ENCODE data around the gene PCSK1N. TPM values are rescaled to one million over a fixed set of nuclear protein-coding genes. Genes with fewer than 3 reads are reported as not detected.
A peak's percentile ranks its signal among the peaks of the same experiment; 100 is the strongest.

Gene PCSK1N
- total RNA-seq, 4 donors from 2014 or later, result 3.0 to 15.9 (median 3.4) TPM; not detected in 1

GRCh38 chrX:48806081-48806480 lies 29.3 kb downstream of the PCSK1N start:
- Histone ChIP-seq H3K4me1 (no peaks in the 10 kb centered on the region), H3K9me3 (no peaks in the 10 kb centered on the region), H3K36me3 (no peaks in the 10 kb centered on the region), H3K4me3 (no peak overlapping the region), H3K27me3 (no peaks in the 10 kb centered on the region), H3K27ac (no peak overlapping the region)
- DNase-seq, result no peak
- TF ChIP-seq CTCF (IDR thresholded peaks at IDR 0.05) (no peak), POLR2A (IDR thresholded peaks at IDR 0.05) (no peak)
- intact Hi-C loops (cut with DNase I; ENCODE audit: low total_unique reads), result no loop called here

- no peaks in the 10 kb centered on the region for H3K9me3 ChIP-seq
- peak overlapping the region; percentile 39 to 47 for H3K4me3 ChIP-seq
- no peak for DNase-seq
- TF ChIP-seq CTCF (IDR thresholded peaks at IDR 0.05) (no peak), POLR2A (IDR thresholded peaks at IDR 0.05) (no peak)
- no peaks in the 10 kb centered on the region for H3K36me3 ChIP-seq
- H3K27me3 ChIP-seq, result no peaks in the 10 kb centered on the region
- H3K4me1 ChIP-seq, result no peaks in the 10 kb centered on the region
- intact Hi-C loops (cut with DNase I; ENCODE audit: low total_unique reads), result no loop called here
- H3K27ac ChIP-seq, result peak overlapping the region; percentile 78 to 95
Measured at GRCh38 chrX:48802905-48803200, 32.6 kb downstream of the PCSK1N start.

- H3K27me3 ChIP-seq, result no peaks in the 10 kb centered on the region
- intact Hi-C loops (cut with DNase I; ENCODE audit: low total_unique reads), result no loop called here
- no peaks in the 10 kb centered on the region for H3K4me1 ChIP-seq
- H3K4me3 ChIP-seq, result peak overlapping the region; percentile 39 to 47
- peak in 1 of 4 experiments; percentile 5 for TF ChIP-seq CTCF (IDR thresholded peaks at IDR 0.05)
- peak in 1 of 2 donors; percentile 57 for TF ChIP-seq POLR2A (IDR thresholded peaks at IDR 0.05)
- no peaks in the 10 kb centered on the region for H3K36me3 ChIP-seq
- DNase-seq, result peak; percentile 87 to 88
- no peaks in the 10 kb centered on the region for H3K9me3 ChIP-seq
- peak overlapping the region; percentile 78 to 95 for H3K27ac ChIP-seq
Measured at GRCh38 chrX:48802089-48802904, 33.1 kb downstream of the PCSK1N start.

GRCh38 chrX:48801280-48802088 lies 33.9 kb downstream of the PCSK1N start, which contains the start of gene HDAC6:
HDAC6 (plus strand) TSS chrX:48802067; CDS start chrX:48802693, 626 bp downstream.
- no peaks in the 10 kb centered on the region for H3K4me1 ChIP-seq
- intact Hi-C loops (cut with DNase I; ENCODE audit: low total_unique reads), result no loop called here
- DNase-seq, result peak; percentile 96 to 97
- no peaks in the 10 kb centered on the region for H3K9me3 ChIP-seq
- no peaks in the 10 kb centered on the region for H3K36me3 ChIP-seq
- peak within 1 kb of the TSS; percentile 95 for H3K27ac ChIP-seq
- peak within 1 kb of the TSS; percentile 61 to 76 for H3K4me3 ChIP-seq
- TF ChIP-seq CTCF (IDR thresholded peaks at IDR 0.05) (peak in 1 of 4 experiments; percentile 6), POLR2A (IDR thresholded peaks at IDR 0.05) (peak in 1 of 2 donors; percentile 60)
- no peaks in the 10 kb centered on the region for H3K27me3 ChIP-seq

Data from uterus (tissue), 4 donors.